ENCODE results near the gene BRD9. TPM values are rescaled to one million over a fixed set of nuclear protein-coding genes. Genes with fewer than 3 reads are reported as not detected.
A peak's percentile ranks its signal among the peaks of the same experiment; 100 is the strongest.
"Not testable (repeated sequence)": the region's sequence is repeated elsewhere in the genome, so short reads cannot be mapped to it uniquely, and the experiment has no call there.

The BRD9 gene
- total RNA-seq, 1 experiment from 2014 or later: 77.6 TPM

GRCh38 chr5:841531-842401, 50.8 kb downstream of the BRD9 start:
- not testable (repeated sequence) for H3K27me3 ChIP-seq (replicated peaks); H3K27ac ChIP-seq; H3K36me3 ChIP-seq; H3K4me3 ChIP-seq; H3K9me3 ChIP-seq (replicated peaks); H3K4me1 ChIP-seq (replicated peaks)
- peak in 1 of 2 experiments; percentile 43 for DNase-seq (ENCODE audit: low read depth in 1 of 2, low spot score in 2 of 2)

- H3K36me3 ChIP-seq; H3K4me3 ChIP-seq; H3K9me3 ChIP-seq (replicated peaks); H3K4me1 ChIP-seq (replicated peaks); H3K27me3 ChIP-seq (replicated peaks); H3K27ac ChIP-seq: not testable (repeated sequence)
- DNase-seq (ENCODE audit: low read depth in 1 of 2, low spot score in 2 of 2): peak in 1 of 2 experiments; percentile 18
Observed at GRCh38 chr5:840974-841435, 51.6 kb downstream of the BRD9 start.

DNA sequence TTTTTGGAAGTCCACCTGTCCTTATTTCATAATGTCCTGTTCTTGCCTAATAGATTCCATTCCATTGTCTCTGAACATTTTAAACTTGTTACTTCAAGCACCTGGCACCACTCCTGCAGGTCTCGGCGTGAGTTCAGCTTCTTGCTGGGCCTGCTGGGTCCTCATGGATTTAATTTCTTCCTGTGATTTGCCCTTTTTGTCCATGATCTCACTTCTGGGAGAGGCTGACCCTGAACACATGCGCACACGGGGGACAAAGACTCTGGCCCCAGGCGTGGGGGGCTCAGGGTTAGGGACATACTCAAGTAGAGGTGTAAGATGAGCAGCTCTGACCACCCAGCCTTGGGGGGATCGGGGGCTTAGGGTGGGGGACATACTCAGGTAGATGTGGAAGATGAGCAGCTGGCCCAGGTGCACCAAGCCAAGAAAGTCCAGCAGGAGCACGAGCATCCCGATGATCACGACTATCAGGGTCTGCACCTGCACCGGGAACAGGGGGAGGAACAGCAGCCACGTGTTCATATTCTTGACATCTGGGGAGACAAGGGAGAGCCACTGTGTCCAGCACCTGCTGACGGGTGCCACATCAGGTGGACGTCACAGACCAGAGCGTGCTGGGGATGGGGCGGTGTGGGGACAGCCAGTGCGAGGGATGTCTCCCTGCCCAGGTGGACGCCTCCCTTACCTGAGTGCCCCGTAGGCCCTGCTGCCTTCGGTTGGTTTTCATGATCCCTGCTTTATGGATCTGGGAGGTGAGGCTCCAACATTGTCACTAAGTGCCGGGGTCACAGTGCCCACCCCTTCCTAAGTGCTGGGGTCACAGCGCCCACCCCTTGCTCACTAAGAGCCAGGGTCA, 52.3 kb downstream of the BRD9 start:
- H3K9me3 ChIP-seq (replicated peaks); H3K36me3 ChIP-seq; H3K27ac ChIP-seq; H3K27me3 ChIP-seq (replicated peaks); H3K4me1 ChIP-seq (replicated peaks); H3K4me3 ChIP-seq: not testable (repeated sequence)
- DNase-seq (ENCODE audit: low read depth in 1 of 2, low spot score in 2 of 2): peak in 1 of 2 experiments; percentile 63

GRCh38 chr5:838431-838851, 54.2 kb downstream of the BRD9 start:
- not testable (repeated sequence) for H3K27ac ChIP-seq; H3K27me3 ChIP-seq (replicated peaks); H3K9me3 ChIP-seq (replicated peaks); H3K36me3 ChIP-seq; H3K4me3 ChIP-seq; H3K4me1 ChIP-seq (replicated peaks)
- DNase-seq (ENCODE audit: low read depth in 1 of 2, low spot score in 2 of 2): peak in 1 of 2 experiments; percentile 49

DNA sequence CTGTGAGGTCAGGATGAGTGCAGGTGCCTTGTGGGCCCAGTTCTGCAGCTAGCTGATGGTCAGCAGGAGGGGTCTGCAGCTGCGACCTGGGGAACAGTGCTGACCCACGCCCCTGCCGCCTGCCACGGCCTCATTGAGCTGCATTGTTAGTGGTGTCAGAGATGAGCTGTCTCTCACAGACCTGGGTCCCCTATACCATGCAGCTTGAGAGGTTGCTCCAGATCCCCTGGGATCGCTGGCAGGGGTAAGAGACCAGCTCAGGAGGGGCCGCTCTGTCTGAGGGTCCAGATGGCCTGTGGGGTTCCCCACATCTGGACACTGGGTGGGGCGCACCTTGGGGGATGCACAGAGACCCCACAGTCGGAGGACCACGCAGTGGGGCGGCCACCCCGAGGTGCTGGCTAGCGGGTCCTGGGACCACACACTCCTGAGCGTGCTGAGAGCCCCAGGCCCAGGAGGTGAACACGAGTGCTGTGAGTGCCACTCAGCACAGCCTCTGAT, 54.9 kb downstream of the BRD9 start:
- not testable (repeated sequence) for H3K27me3 ChIP-seq (replicated peaks); H3K9me3 ChIP-seq (replicated peaks); H3K4me1 ChIP-seq (replicated peaks); H3K27ac ChIP-seq; H3K4me3 ChIP-seq; H3K36me3 ChIP-seq
- peak in 1 of 2 experiments; percentile 32 for DNase-seq (ENCODE audit: low read depth in 1 of 2, low spot score in 2 of 2)

DNA sequence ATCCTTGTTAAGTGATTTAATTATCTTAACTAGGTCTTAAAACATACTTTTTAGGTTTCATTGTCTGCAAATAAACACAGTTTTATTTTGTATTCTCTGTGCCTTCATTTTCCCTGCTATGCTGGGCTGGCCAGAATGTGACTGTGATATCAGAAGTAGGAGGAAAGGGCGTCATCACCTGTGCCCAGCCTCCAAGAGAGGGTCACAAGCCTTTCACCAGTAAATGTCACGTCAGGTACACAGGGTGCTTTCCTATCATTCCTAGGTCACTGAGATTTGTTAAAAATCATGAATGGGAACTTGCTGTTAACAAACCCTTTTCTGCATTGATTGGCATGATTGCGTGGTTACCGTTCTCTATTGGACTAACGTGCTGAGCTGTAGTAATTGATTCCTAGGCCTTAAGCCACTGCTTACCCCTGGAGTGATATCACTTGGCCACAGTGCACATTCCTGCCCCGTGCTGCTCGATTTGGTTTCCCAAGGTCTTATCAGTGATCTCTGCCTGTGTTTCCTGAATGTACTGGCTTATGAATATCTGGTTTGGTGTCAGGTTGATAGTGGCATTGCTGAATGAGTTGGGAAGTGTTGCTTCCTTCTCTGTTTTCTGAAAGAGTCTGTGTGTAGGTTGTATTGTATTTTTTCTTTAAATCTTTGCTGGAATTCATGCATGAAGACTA, 56.5 kb downstream of the BRD9 start:
- not testable (repeated sequence) for H3K27ac ChIP-seq; H3K4me3 ChIP-seq; H3K9me3 ChIP-seq (replicated peaks); H3K36me3 ChIP-seq; H3K27me3 ChIP-seq (replicated peaks); H3K4me1 ChIP-seq (replicated peaks)
- DNase-seq (ENCODE audit: low read depth in 1 of 2, low spot score in 2 of 2): peak in 1 of 2 experiments; percentile 25

DNA sequence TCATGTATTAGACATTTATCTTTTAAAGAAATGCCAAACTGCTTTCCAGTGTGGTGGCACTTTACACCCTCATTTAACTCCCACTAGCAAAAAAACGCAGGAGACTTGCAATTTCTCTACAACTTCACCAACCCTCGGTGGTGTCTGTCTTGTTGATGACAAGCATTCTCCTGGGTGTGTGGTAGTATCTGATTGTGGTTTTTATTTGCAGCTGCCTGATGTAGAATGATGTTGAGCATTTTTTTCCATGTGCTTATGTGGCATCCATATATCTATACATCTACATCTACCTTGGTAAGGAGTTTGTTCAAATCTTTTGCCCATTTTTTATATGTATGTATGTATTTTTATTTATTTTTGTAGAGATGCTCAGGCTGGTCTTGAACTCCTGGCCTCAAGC, 58.6 kb downstream of the BRD9 start:
- DNase-seq (ENCODE audit: low read depth in 1 of 2, low spot score in 2 of 2); H3K36me3 ChIP-seq; H3K9me3 ChIP-seq (replicated peaks); H3K4me3 ChIP-seq; H3K27me3 ChIP-seq (replicated peaks); H3K4me1 ChIP-seq (replicated peaks); H3K27ac ChIP-seq: not testable (repeated sequence)

- H3K9me3 ChIP-seq (replicated peaks); H3K27me3 ChIP-seq (replicated peaks); H3K36me3 ChIP-seq; H3K27ac ChIP-seq; H3K4me3 ChIP-seq; H3K4me1 ChIP-seq (replicated peaks): not testable (repeated sequence)
- DNase-seq (ENCODE audit: low read depth in 1 of 2, low spot score in 2 of 2): peak in 1 of 2 experiments; percentile 28
Observed at GRCh38 chr5:828194-828593, 64.4 kb downstream of the BRD9 start.

DNA sequence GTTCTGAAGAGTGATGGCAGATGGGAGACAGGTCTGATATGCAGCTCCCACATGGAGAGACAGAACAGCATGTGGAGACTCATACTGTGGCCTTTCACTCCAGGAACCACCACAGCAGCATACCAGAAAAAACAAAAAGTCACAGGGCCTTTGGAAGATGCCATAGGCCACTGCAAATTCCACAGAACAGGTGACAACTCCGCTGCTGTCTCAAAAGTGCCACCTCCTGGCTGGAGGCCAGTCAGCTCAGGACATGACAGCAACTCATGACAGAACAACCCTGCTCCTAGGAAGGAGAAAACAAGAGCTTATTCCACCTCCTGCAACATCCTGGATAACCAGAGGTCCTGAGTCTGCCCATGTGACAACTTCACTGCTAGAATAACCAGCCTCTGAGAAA, 67.1 kb downstream of the BRD9 start:
- H3K9me3 ChIP-seq (replicated peaks); DNase-seq (ENCODE audit: low read depth in 1 of 2, low spot score in 2 of 2); H3K4me3 ChIP-seq; H3K4me1 ChIP-seq (replicated peaks); H3K27ac ChIP-seq; H3K36me3 ChIP-seq: not testable (repeated sequence)
- H3K27me3 ChIP-seq (replicated peaks): peaks cover 12% of the 10 kb centered on the region

- no peak overlapping the region for H3K4me3 ChIP-seq
- H3K36me3 ChIP-seq: no peaks in the 10 kb centered on the region
- DNase-seq (ENCODE audit: low read depth in 1 of 2, low spot score in 2 of 2): peak in 1 of 2 experiments; percentile 22
- no peak overlapping the region for H3K27ac ChIP-seq
- no peaks in the 10 kb centered on the region for H3K9me3 ChIP-seq (replicated peaks)
- peaks cover 50% of the 10 kb centered on the region for H3K27me3 ChIP-seq (replicated peaks)
- no peaks in the 10 kb centered on the region for H3K4me1 ChIP-seq (replicated peaks)
Observed at GRCh38 chr5:821504-821903, 71.1 kb downstream of the BRD9 start.

GRCh38 chr5:820245-820644, 72.4 kb downstream of the BRD9 start:
- Histone ChIP-seq H3K4me3 (no peak overlapping the region), H3K27me3 (replicated peaks) (peaks cover 57% of the 10 kb centered on the region), H3K36me3 (no peaks in the 10 kb centered on the region), H3K9me3 (replicated peaks) (no peaks in the 10 kb centered on the region; the same call in 1 of the 2 replicates), H3K4me1 (replicated peaks) (no peaks in the 10 kb centered on the region), H3K27ac (no peak overlapping the region)
- DNase-seq (ENCODE audit: low read depth in 1 of 2, low spot score in 2 of 2): peak in 1 of 2 experiments; percentile 51

GRCh38 chr5:819078-819477, 73.5 kb downstream of the BRD9 start:
- peaks cover 62% of the 10 kb centered on the region for H3K27me3 ChIP-seq (replicated peaks)
- peak in 1 of 2 experiments; percentile 43 for DNase-seq (ENCODE audit: low read depth in 1 of 2, low spot score in 2 of 2)
- no peak overlapping the region for H3K4me3 ChIP-seq
- H3K9me3 ChIP-seq (replicated peaks): no peaks in the 10 kb centered on the region; the same call in 1 of the 2 replicates
- no peak overlapping the region for H3K27ac ChIP-seq
- no peaks in the 10 kb centered on the region for H3K36me3 ChIP-seq
- H3K4me1 ChIP-seq (replicated peaks): no peaks in the 10 kb centered on the region

- Histone ChIP-seq H3K36me3 (no peaks in the 10 kb centered on the region), H3K4me3 (no peak overlapping the region), H3K9me3 (replicated peaks) (no peaks in the 10 kb centered on the region; the same call in 1 of the 2 replicates), H3K27ac (no peak overlapping the region), H3K27me3 (replicated peaks) (peaks cover 58% of the 10 kb centered on the region), H3K4me1 (replicated peaks) (no peaks in the 10 kb centered on the region)
- DNase-seq (ENCODE audit: low read depth in 1 of 2, low spot score in 2 of 2): peak in 1 of 2 experiments; percentile 43
Observed at GRCh38 chr5:816176-816575, 76.4 kb downstream of the BRD9 start.
